HFF-Myc (cell line): Measurements from ENCODE around the gene TMC2.

Experiments
- DNase-seq: peaks from one replicate; pipeline ENCODE4 v3.0.0-alpha.2; 2011; ENCODE audit warnings: low read depth; ENCODE audit errors: extremely low read depth
- H3K4me3 ChIP-seq: replicated peaks from 2 replicates; pipeline ENCODE4 v1.5.1; 2011; ENCODE audit warnings: low read depth, mild to moderate bottlenecking, control low read depth, low read length
- TF ChIP-seq, protein P1 (sequence below): IDR thresholded peaks from 2 replicates; pipeline ENCODE4 v1.5.1; 2012; ENCODE audit warnings: mild to moderate bottlenecking, low read depth, low read length, control low read depth; ENCODE audit errors: missing control alignments

The TMC2 gene

DNA sequence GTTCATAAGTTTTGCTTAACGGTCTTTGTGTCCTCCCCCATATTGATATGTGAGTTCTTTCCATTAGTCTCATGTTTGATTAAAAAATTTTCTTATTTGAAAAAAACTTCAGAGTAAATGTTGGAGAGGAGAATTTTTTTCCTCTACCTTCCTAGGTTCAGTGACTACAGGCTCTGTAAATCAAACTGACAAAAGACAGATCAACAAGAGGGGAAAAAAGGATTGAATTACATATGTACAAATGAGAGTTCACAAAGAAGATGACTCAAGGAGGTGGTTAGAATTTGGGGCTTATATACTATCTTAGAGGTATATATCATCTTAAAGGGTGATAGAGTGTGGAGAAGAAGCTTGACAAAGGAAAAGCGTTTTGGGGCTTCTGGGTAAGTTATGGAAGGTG is 5.6 kb downstream of the TMC2 start:
- TF ChIP-seq, protein P1, sequence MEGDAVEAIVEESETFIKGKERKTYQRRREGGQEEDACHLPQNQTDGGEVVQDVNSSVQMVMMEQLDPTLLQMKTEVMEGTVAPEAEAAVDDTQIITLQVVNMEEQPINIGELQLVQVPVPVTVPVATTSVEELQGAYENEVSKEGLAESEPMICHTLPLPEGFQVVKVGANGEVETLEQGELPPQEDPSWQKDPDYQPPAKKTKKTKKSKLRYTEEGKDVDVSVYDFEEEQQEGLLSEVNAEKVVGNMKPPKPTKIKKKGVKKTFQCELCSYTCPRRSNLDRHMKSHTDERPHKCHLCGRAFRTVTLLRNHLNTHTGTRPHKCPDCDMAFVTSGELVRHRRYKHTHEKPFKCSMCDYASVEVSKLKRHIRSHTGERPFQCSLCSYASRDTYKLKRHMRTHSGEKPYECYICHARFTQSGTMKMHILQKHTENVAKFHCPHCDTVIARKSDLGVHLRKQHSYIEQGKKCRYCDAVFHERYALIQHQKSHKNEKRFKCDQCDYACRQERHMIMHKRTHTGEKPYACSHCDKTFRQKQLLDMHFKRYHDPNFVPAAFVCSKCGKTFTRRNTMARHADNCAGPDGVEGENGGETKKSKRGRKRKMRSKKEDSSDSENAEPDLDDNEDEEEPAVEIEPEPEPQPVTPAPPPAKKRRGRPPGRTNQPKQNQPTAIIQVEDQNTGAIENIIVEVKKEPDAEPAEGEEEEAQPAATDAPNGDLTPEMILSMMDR: no peak
- H3K4me3 ChIP-seq: no peak overlapping the region
- DNase-seq: no peak

DNA sequence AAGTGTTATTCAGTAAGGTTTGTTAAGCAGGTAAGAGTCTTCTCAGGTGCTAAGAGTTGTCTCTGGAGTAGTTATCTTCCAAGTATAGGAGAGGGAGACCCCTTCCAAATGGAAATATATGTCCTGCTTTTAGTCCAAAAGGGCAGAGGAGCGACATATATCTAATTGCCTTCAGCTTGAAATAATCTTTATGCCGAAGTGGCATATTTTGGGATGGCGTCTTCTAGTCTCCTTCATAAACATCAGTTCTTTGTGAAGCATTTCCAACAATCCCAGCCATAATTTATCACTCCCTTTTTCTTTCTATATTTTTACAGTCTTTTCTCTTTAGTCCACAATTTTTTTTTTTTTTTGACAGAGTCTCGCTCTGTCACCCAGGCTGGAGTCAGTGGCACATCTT is 6.0 kb downstream of the TMC2 start:
- H3K4me3 ChIP-seq: no peak overlapping the region
- no peak for DNase-seq
- TF ChIP-seq, protein P1: no peak

DNA sequence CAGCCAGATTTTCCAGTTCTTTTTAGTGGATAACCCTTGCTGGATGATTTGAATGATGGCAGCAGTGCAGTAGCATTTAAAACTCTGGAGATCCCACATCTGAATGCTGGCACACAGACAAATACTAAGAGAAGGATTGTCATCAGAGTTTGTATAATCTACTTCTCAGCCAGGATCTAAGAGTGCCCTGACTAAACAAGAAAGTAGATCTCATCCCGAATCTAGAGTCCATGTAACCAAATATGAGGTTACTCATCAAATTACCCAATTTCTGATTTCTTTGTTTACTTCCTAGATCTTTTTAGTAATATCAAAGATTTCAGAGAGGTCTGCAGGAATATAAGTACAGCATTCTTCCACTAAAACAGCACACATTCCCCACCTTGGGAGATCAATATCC is 7.8 kb downstream of the TMC2 start:
- TF ChIP-seq, protein P1: no peak
- H3K4me3 ChIP-seq: no peak overlapping the region
- no peak for DNase-seq

DNA sequence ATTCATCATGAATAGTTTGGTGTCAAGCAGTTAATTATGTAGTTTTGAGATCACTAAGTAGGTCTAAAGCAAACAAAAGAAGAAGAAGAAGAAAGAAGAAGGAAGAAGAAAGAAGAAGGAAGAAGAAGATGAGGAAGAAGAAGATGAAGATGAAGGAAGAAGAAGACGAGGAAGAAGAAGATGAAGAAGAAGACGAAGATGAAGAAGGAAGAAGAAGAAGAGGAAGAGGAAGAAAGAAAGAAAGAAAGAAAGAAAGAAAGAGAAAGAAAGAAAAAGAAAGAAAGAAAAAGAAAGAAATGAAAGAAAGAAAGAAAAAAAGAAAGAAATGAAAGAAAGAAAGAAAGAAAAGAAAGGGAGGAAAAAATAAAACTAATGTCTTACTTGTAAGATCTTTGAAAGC is 9.2 kb downstream of the TMC2 start:
- no peak overlapping the region for H3K4me3 ChIP-seq
- TF ChIP-seq, protein P1: no peak
- DNase-seq: no peak

DNA sequence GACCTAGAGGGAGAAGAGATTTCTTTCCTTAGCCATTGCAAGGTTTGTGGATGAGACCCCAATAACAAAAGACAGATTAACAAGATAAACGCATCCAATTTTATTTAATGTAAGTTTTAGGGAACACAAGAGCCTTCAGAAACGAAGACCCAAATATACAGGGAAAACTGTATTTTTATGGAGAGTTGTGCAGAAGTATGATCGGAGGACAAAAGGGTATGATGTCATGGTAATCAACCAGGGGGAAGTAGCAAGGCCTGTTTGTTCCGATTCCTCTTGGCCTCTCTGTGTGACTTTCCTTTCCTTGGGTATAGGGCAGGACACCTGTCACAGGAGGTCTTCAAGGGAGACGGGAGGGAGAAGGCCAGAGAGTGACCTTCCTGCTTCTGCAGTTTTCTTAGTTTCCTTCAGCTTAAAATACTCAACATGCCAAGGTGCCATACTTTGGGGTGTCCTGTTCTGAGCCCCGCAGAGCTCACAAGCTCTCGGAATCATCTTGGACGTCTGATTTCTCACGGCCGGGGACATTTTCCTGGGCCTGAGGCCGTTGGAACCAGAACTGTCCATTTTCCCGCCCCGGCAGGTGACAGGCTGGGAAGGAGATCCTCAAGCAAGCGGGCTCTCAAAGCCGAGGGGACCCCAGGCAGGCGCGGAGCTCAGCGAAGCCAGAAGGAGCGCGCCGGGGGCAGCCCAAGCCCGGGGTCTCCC is 21.7 kb downstream of the TMC2 start:
- no peak overlapping the region for H3K4me3 ChIP-seq
- TF ChIP-seq, protein P1: no peak

DNA sequence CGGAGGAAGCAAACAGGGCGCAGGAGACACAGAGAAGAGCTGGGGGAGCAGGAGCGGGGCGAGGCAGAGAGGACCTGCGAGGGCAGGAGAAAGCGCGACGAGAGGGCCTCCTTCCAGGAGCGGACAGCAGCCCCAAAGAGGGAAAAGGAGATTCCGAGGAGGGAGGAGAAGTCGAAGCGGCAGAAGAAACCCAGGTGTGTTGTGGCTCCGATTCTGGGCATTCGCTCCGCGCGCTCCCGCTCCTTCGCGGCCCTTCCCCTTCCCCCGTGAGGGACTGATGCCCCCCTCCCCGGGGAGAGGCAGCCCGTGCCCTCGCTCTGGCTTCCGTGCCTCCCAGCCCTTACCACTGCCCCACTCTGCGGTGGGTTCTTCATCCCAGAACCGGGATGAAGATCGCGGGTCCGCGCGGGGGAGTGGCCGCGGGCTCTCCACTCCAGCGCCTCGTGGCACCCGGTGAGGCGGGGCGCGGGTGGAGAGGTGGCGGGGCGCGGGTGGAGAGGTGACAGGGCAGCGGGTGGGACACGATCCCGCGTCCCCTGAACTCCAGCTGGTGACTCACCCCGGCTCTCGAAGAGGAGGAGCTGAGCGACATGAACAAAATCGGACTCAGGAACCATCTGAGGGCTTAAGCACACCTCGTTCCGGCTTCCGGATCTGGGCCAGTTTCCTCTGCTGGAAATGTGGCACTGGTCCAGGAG is 22.4 kb downstream of the TMC2 start:
- TF ChIP-seq, protein P1: no peak
- H3K4me3 ChIP-seq: no peak overlapping the region
- DNase-seq: no peak

More for the DNA sequence above, 21.7 kb downstream of the TMC2 start:
- no peak for DNase-seq
